Measurements from ENCODE around the gene ATXN7L2.

Gene ATXN7L2

DNA sequence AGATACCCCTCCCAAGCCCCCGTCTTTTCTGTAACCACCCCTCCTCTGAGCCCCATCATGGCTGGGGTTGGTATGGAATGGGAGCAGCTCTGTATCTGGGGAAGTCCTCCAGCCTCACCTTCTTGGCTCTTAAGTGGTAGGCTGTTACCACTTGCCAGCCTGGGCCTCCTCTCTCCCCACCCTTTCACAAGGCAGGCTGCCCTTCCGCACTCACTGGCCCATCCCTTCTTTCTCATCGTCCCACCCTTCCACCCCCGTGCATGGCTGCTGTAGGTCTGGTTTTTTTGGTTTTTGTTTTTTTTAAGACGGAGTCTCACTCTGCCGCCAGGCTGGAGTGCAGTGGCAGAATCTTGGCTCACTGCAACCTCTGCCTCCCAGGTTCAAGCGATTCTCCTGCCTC lies 15.4 kb downstream of the ATXN7L2 start:
- no peak for DNase-seq

DNA sequence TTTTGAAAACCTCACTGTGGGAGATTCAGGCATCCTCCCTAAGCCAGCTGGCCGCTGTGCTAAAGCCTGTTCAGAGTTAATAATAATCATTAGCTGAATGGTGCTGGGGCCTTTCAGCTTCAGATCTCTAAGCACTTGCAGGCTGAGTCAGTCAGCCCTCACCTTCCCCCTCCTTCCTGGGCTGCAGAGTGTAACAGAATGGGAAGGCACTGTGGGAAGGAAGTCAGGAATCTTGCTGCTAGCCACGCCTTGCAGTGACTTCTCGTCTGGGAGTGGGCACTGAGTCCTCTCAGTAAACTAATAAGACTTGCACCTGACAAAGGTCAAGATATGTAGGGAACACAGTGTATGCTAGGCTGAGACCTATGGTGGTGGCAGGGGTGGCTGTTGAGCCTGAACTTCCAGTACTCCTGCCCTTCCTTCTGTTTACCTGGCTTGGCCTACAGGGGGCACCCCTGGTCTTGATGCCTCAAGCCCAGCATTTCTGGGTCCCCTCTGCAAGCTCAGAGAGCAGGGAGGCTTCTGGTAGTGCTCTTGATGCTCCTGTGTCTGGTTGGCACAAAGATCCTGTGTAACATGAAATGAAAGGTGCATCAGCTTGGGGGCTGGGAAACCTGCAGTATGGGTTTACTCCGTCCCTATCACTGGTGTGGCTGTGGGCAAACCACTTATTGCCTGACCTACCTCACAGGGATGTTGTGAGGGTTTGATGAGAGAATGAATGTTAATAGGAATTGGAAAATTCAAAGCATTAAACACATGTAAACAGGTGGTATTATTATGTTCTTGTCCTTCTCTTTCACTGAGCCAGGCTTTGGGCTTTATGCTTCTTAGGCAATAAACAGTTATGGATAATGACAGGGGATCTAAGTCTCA lies 16.2 kb downstream of the ATXN7L2 start:
- DNase-seq, result peak; percentile 9

DNA sequence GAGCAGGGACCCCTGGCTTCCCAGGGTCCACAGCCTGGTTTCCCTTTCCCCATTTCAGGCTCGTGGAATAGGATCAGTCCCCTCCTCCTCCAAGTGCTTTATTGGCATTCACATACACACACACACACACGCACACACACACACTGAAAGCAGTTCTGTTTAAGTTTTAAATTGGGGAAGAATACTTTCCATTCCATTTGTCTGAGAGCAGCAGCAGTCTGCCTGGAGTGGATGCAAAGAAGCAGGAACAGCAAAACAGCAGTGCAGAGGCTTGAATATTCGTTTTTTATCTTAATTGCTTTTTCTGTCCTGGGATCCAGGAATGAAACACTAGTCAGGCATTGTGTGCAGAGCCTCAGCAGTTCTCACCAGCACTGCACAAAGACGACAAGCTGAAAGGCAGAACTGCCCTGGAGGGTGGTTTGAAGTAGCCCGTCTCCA lies 17.3 kb downstream of the ATXN7L2 start:
- no peak for DNase-seq

DNA sequence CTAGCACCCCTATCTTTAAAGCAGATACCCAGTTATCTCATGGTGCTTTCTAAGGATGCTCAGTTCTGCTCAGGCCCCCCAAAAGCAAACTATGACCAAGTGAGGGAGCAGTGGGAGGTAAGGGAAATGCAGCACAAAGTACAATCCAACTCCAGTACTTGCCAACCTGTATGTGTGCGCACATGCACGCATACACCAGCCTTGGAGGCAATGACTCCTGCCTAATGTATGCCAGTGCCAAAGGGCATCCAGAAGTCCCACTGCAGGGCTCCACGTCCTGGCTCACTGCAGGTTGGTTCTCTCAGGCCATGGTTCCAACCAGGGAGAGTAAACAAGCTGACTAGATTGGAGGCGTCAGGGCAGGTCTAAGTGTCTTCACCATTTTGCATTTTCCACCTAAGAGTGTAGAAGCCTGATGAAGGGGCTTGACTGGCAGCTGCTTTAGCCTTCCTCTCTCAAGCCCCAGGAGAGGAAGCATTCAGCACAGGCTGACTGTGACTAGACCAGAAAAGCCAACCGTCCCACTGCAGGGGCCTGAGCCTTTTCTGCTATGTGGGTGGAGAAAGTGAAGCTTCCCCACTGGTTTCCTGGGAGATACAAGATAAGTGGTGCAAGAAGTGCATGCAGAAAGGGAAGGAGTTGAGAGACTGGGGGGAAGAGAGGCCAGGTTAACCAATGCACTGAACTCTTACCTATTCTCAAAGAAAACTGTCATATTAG lies 18.1 kb downstream of the ATXN7L2 start:
- no peak for DNase-seq

DNA sequence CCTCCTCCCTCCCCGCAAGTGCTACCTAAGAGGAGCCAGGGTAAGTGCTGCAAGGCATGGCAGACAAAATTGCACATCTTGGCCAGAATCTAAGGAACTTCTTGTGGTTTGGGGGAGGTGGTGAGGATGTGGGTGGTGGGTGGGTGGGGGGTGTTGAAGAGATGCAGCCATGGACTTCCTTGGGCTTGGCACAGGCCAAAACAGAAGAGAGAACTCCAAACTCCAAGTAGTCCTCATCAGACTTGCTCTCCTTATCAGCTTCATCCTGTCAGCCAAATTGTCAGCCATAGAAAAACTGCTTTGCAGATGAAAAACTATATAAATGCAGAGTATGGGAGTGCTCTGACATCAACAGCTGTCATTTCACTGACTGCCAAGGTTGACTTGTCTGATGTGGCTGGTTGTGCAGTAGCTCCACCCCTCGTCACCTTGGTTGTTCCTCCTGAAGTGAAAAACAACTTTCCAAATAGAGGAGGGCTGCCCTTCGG lies 18.7 kb downstream of the ATXN7L2 start:
- DNase-seq, result no peak

DNA sequence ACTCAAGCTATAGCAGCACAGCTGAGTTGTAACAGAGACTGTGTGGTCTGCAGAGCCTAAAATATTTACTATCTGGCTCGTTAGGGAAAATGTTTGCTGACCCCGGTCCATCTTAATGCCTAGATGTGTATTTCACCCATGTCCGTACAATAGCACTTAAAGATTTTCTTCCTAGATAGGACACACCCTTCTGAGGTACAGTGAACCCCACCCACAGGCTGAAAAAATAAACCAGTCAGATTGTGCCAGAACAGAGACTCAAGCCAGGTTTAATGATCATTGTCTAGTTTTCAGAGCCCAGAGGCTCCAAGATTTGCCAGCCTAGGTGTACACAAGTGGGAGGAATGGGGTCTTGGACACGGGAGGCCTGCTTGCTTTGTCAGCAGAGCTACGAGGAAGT lies 20.2 kb downstream of the ATXN7L2 start:
- no peak for DNase-seq

DNA sequence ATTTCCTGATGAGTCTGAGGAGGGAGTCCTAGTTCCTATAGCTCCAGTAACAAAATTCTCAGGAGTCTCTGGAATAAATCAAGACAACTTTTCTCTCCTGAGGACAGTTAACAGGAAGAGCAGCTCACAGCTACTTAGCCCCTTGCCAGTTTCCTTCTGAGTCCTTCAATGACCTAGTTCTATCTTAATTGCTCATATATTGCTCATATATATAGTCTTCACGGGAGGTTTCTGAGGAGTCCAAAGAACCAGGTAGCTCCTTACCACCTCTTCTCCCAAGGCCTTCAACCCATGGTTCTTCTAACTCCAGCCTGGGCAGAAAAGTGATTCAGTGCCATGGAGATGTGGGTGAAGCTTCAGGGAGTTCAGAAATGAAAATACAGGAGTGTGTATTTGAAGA lies 21.3 kb downstream of the ATXN7L2 start:
- DNase-seq, result no peak

DNA sequence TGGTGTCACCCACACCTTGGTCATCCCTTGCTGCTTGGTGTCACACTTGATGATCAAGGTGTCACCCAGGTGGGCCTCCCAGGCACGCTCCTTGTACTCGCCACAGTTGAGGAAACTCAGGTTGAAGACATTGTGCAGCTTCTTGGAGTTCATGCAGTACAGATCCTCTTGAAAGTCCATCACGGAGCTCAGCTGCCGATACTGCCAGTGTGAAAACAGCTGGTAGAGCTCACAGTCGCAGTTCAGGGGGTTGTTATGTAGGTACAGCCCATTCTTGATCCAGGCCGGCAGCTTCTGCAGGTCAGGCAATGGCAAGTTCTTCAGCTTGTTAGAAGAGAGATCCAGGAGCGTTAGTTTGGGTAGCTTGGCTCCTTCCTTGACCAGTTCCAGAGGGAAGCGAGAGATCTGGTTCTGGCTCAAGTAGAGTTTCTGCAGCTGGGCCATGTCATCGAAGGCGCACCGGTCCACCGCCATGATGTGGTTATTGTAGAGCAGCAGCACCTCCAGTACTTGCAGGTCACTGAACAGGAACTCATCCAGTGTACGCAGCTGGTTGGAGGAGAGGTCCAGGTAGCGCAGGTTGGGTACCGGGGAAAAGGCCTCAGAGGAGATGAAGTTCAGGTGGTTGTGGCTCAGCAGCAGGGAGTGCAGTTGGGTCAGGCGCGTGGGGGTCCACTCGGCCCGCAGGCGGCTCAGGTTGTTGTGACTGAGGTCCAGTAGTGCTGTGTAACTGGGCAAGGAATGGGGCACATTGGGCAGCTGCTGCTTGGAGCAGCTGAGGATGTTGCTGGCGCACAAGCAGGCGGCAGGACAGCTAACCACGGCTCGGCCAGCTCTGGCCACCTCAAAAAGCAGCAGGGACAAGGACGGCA lies 24.5 kb downstream of the ATXN7L2 start:
- DNase-seq, result no peak

DNA sequence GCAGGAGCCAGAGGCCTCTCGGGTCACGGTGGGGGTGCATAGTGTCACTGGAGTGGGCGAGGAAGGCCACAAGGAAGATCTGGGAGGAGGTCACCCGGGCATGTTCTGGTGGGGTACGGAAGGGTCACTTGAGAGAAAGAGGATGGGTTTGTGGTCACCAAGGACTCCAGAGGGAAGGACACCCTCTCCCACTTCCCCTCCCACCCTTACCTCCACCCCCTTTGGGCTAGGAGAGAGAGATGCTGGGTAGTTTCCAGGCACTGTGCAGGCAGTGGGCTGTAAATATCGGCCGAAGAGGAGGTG lies 25.1 kb downstream of the ATXN7L2 start:
- DNase-seq, result no peak

DNA sequence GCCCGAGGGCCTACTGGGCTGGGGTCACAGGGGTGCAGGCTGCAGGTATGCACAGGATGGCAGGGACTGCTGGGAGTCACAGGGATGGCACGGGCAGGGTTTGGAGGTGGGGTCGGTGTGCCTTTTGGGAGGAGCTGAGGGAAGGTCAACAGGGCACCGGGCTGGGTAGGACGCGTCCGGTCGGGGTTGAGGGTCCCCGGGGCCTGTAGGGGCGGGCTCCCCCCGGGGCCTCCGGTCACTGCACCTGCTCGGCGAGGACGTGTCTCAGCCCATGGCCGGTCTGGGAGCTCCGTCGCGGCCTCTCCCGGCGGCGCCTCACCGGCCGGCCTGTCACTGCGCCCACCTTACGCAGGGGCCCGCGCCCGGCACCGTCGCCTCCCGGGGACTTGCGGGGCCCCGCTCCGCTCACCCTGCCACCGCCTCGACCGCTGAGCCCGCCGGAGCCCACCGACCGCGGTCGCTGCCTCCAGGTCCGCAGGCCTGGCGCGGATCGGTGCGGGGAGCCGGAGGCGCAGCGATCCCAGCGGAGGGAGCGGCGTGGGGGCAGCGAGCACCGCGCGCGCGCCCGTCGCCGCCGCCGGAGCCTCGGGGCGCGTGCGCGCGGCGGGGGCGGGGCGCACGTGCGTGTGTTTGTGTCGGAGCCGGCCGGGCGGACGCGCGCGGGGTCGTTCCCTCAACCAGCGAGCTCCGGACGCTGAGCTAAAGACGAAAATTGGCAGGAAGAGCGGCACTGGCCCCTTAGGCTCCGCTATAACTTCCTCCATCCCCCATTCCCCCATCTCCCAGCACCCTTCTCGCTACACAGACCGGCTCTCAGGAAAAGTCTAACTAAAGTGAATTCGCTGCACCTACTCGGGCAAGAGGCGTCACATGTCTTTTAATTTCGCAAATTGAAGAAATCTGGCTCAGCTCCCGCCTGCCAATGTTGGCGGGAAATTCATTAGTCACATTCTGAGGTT lies 25.8 kb downstream of the ATXN7L2 start, which contains the start of gene AMIGO1:
TSS of gene AMIGO1 (minus strand) at position 552 of the 959 bp plus-strand sequence. CDS start 815 bp downstream, outside the sequence.
- peak; percentile 16 for DNase-seq

DNA sequence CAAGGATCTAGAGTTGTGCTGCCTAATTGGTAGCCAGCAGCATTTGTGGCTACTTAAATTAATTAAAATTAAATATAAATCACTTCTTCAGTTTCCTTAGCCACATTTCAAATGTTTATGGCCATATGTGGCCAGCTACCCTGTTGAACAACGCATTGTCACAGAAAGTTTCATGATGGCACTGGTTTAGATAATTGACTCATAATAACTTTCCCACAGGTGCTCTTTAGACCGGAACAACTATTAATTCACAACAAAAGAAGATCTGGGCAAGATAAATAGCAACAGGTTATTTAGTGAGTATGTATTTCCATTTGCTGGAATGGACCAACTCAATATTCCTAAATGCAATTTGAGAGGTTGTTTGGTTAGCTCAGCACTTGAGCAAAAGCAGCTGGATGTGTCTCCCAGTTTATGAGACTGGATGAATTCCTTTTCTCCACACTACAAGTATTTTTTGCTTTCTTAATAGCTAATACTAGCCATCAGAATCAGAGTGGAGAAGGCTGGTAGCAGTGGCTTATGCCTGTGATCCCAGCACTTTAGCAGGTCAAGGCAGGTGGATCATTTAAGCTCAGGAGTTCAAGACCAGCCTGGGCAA lies 29.5 kb downstream of the ATXN7L2 start:
- DNase-seq, result no peak

DNA sequence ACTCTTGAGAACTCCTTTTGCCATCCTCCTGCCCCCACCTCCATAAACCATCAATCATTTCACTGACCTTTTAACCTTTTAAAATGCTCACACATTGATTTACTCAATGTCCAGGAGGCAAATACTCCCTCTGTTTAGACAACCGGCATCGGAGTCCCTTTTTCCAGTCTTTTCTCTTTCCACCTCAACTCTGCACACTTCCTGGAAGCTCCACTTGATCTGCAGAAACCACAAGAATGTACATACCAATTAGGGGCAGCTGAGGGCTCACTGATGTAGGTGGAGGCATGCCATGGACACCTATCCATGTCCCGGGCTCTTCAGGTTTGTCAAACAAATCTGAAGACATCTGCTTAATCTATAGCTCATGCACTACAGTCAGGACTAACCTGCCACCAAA lies 31.1 kb downstream of the ATXN7L2 start:
- DNase-seq, result no peak

DNA sequence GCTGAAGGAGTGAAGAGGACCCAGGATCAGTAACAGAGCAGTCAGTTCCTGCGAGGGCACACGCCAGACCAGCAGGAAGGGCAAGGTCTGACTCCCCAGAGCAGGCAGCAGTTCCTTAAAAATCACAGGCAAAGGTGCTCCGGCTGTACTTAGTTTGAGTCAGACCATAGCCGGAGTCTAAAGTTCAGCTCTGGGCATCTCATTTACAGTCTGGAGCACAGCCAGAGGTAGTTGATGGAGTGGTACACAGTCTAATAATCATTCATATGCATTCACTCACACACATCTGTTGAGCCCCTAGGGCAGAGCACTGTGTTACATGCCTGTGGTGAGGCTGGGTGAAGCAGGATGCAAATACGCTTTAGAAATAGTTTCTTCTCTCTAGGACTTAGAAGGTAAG lies 33.2 kb downstream of the ATXN7L2 start:
- peak; percentile 55 for DNase-seq

DNA sequence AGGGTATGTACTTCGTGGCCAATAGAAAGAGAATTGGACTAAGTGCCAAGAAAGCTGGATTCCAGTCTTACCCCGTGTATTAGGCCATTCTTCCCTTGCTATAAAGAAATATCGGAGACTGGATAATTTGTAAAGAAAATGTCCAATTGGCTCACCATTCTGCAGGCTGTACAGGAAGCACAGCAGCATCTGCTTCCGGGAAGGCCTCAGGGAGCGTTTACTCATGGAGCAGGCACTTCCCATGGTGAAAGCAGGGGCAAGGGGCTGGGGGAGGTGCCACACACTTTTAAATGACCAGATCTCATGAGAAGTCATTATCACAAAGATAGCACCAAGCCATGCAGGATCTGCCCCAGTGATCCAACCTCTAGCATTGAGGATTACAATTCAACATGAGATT lies 33.6 kb downstream of the ATXN7L2 start:
- no peak for DNase-seq

DNA sequence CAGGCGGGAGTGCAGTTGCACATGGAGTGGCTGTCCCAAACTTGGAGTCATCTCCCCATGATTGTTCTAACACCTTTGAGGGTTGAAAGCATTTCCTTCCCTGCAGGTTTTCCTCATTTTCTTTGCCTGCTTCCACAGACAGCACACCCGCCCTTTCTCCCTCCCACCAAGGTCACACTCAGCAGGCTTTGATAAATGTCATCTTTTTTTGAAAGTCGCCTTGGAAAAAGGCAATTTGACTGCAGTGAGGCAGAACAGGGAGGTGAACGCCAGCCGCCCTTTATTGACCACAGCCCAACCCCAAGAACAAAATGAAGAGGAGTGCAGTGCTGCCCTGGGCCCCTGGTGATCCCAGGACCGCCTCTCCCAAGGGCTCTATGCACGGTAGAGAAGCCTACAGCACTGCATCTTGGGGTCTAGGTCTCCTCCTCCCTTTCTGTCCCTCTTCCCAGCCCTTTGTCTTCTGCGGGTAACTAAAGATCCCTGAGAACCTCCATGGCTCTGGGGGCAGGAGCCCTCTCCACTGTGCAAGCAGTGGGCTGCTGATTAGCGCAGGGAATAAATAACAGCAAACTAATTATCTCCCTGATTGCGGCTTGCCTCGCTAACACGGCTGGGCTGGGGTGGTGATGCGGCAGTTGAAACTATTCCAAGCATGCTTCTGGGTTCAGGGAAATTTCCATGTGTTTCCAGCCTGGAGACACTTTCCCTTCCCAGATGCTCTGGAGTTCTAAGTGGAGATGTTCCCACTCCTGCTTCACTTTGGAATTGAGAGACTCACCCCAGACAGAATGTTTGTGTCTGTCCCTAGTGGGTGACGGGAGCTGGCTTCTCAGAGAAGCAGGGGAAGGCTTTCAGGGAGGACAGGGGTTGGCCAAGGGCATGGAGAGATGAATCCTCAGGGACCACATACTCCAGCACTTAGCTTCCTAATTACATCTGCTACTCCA lies 37.6 kb downstream of the ATXN7L2 start:
- DNase-seq, result no peak

DNA sequence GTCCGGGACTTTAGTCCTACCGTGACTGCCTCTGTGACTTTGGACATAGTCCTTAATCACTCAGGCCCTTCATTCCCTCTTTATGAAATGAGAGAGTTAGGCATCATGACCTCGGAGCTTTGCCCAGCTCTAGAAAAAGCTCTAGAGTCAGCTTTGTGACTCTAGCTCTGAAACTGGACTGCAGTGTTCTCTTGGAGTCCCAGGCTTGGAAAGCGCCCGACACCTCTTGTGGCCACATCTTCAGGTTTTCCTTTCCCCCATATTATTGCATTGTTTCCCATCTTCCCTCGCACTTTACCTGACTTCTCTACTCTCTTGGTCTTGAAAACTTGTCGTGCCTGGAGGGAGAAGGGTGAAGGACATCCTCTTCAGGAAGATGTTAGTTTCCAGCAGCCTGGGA lies 38.3 kb downstream of the ATXN7L2 start:
- DNase-seq, result no peak

DNA sequence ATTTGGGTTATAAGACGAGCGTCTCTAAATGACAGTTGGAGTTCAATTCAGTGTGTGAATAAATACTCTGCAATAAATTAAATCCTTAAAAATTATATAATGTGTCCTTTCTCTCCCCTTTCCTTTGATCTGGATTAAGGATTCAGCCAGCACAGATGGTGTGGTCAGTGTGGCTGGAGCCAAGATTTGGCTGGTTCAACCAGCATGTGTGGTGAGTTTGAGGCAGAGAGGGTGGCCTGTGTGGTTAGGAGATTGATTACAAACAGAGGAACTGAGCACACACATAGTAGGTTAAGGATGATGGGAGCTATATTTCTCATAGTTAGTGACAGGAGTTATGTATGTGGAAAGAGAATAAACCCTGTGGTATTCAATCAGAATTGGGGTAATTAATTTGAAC lies 40.0 kb downstream of the ATXN7L2 start:
- DNase-seq, result no peak

DNA sequence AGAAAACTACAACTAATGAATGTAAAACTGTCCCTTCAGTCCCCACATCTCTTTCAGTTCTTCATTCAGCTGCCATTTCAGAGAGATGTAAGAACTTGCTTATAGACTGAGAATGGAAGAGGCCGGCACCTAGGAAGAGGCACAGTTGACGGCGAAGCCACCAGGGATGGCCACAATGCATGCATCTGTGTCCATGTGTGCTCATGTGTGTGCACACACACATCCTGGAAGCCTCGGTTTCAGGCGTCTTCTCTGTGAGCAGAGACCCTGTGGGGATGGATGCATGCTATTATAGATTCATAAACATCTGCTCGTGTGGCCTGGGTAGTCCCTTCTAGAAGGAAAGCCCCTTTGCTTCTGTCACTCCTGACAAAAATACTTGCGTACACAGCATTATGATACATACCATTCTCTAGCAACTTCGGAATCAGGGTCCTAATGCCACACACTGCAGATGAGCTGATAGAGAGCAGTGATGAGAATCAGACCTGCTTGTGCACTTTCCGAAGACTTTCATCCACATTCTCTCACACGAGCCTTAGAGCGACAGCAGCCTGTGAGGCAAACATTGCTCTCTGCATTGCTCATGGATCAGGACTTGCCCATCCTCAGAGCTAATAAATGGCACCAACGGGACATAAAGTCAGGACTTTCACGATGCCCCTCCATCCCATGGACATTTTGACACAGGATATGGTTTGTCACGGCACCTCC lies 43.5 kb downstream of the ATXN7L2 start:
- DNase-seq, result no peak

DNA sequence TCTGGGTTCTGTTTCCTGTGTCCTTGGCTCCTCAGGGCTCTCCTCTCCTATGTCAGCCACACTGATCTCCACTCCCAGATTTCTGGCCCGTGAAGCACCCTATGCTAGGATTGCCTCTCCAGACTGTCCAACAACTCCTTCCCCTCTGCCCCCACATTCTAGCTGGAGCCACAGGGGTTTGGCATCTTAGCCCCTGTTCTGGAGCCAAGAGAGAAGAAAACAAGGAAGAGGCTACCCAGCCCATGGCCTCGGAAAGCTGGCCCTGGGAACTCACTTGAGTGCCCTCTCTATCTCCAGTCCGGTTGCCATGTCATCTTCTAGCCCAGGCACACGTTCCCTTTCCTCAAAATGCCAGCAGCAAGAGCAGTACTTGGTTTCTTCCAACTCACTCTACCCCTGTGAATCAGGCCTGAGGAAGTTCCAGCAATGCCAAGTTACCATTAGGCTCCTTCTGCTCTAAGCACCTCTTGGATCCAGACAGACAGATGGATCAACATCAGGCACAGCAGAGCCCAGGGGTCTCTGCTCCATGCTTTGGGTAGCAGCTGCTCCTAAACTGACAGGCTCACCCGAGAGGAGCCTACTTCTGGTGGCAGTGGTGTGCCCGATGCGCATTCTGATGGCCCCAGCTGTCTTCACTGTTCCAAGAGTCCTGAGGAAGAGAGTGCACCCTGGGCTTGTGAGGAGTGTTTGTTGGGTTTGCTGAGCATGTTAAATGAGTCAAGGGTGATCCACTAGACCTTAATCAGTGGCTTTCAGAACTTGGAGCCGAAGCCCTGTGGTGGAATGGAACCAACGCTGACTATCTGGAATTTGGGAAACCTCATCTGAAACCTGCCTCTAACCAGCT lies 44.4 kb downstream of the ATXN7L2 start:
- peak; percentile 69 for DNase-seq

Data from DMS 273 treated with DMSO at 0.1 percent for 48 hours (cell line).